GM21529 (cell line): ENCODE measurements around the gene SMAD7.

ENCODE experiments used
- ATAC-seq: cut with Tn5 transposase; IDR thresholded peaks from one replicate; pipeline ENCODE4 v1.9.1; 2021; ENCODE audit not compliant: unreplicated experiment

SMAD7 gene

GRCh38 chr18:48950536-48951447 lies at the start of gene SMAD7:
Gene SMAD7, minus strand, starts transcription at chr18:48950965. Its CDS starts 541 bp downstream, at chr18:48950424.
- ATAC-seq: no peak

- no peak for ATAC-seq
Observed at GRCh38 chr18:48999569-48999968, 48.8 kb upstream of the SMAD7 start.

GRCh38 chr18:48997985-48998831 lies 47.4 kb upstream of the SMAD7 start:
- ATAC-seq: no peak

GRCh38 chr18:48997681-48997984 lies 46.9 kb upstream of the SMAD7 start:
- ATAC-seq: no peak

GRCh38 chr18:48996901-48997463 lies 46.2 kb upstream of the SMAD7 start:
- ATAC-seq: no peak

- no peak for ATAC-seq
Observed at GRCh38 chr18:48996041-48996440, 45.3 kb upstream of the SMAD7 start.

- ATAC-seq: no peak
Observed at GRCh38 chr18:48994926-48995835, 44.4 kb upstream of the SMAD7 start.

- ATAC-seq: no peak
Observed at GRCh38 chr18:48994044-48994651, 43.4 kb upstream of the SMAD7 start.

- no peak for ATAC-seq
Observed at GRCh38 chr18:48993586-48993985, 42.8 kb upstream of the SMAD7 start.

- no peak for ATAC-seq
Observed at GRCh38 chr18:48992791-48993555, 42.2 kb upstream of the SMAD7 start.

GRCh38 chr18:48992133-48992532 lies 41.4 kb upstream of the SMAD7 start:
- no peak for ATAC-seq

- ATAC-seq: no peak
Observed at GRCh38 chr18:48991676-48992075, 40.9 kb upstream of the SMAD7 start.

- ATAC-seq: no peak
Observed at GRCh38 chr18:48991319-48991660, 40.5 kb upstream of the SMAD7 start.

- no peak for ATAC-seq
Observed at GRCh38 chr18:48990481-48991318, 39.9 kb upstream of the SMAD7 start.

GRCh38 chr18:48989304-48990303 lies 38.8 kb upstream of the SMAD7 start:
- no peak for ATAC-seq

GRCh38 chr18:48988508-48989303 lies 37.9 kb upstream of the SMAD7 start:
- no peak for ATAC-seq

- no peak for ATAC-seq
Observed at GRCh38 chr18:48987821-48988220, 37.1 kb upstream of the SMAD7 start.
